Upper lobe of left lung (tissue), 4 donors: ENCODE data around the gene CALML5.

Experiments used
- POLR2A ChIP-seq, 4 donors: fragments of 450-650 bp; IDR thresholded peaks; one replicate each; pipeline ENCODE4 v1.5.1; 2016 to 2017; ENCODE audit warnings: antibody characterized with exemption in 4 of 4, mild to moderate bottlenecking in 2 of 4
- POLR2AphosphoS5 ChIP-seq, 2 donors: sonication (generic); formaldehyde crosslinking; IDR thresholded peaks; one replicate each; pipeline ENCODE4 v1.5.1; 2017; ENCODE audit warnings: antibody characterized with exemption in 2 of 2
- TF ChIP-seq, protein P1 (sequence below), 6 experiments: fragments of 450-650 bp in 4 of 6; fragments of 200-600 bp in 2 of 6; sonication (generic) in 2 of 6; IDR thresholded peaks; one replicate each; pipeline ENCODE4 v1.5.1; 2016 to 2019; ENCODE audit warnings: antibody characterized with exemption in 6 of 6

DNA sequence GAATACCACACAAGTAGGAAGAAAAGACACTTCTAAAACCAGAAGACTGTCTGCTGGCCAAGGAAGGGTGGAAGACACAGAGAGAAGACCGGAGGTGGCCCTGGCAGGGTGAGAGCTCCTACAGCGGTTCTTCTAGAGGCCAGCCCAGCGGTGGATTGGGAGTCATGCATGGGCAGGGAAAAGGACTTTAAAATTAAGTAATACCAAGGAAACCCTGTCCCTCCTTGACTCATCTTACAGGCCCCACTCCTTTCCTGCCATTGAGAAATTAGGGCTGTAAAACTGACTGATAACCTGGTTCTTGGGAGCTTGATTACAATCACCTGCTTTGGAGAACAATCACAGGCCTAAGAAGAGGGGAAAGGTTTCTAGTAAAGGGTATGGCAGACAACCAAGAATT lies 41.5 kb upstream of the CALML5 start:
- TF ChIP-seq, protein P1, sequence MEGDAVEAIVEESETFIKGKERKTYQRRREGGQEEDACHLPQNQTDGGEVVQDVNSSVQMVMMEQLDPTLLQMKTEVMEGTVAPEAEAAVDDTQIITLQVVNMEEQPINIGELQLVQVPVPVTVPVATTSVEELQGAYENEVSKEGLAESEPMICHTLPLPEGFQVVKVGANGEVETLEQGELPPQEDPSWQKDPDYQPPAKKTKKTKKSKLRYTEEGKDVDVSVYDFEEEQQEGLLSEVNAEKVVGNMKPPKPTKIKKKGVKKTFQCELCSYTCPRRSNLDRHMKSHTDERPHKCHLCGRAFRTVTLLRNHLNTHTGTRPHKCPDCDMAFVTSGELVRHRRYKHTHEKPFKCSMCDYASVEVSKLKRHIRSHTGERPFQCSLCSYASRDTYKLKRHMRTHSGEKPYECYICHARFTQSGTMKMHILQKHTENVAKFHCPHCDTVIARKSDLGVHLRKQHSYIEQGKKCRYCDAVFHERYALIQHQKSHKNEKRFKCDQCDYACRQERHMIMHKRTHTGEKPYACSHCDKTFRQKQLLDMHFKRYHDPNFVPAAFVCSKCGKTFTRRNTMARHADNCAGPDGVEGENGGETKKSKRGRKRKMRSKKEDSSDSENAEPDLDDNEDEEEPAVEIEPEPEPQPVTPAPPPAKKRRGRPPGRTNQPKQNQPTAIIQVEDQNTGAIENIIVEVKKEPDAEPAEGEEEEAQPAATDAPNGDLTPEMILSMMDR (IDR thresholded peaks at IDR 0.05): no peak
- TF ChIP-seq POLR2A (IDR thresholded peaks at IDR 0.05): no peak
- no peak for TF ChIP-seq POLR2AphosphoS5 (IDR thresholded peaks at IDR 0.05)
